Neural progenitor cell (in vitro differentiated cells): ENCODE data around the gene TPRX1. TPM values are rescaled to one million over a fixed set of nuclear protein-coding genes. Genes with fewer than 3 reads are reported as not detected.
"Not testable (repeated sequence)": the region's sequence is repeated elsewhere in the genome, so short reads cannot be mapped to it uniquely, and the experiment has no call there.

Source experiments
- DNase-seq: peaks from one replicate; pipeline ENCODE4 v3.0.0-alpha.2; 2016; ENCODE audit warnings: low spot score
- H2AFZ ChIP-seq: fragments of 200-600 bp; sonication (generic); replicated peaks from 2 replicates; pipeline ENCODE4 v1.6.1; 2016; ENCODE audit warnings: antibody characterized with exemption
- H3F3A ChIP-seq: fragments of 200-600 bp; sonication (generic); 2 replicates; pipeline ENCODE4 v1.6.1; 2016; ENCODE audit warnings: antibody characterized with exemption, low read depth
- H3K27ac ChIP-seq: fragments of 200-600 bp; sonication (generic); 2 replicates; pipeline ENCODE4 v1.5.1; 2016; ENCODE audit warnings: mild to moderate bottlenecking
- H3K27me3 ChIP-seq: fragments of 200-600 bp; sonication (generic); 2 replicates; pipeline ENCODE4 v1.6.1; 2016; ENCODE audit warnings: mild to moderate bottlenecking, moderate library complexity
- H3K36me3 ChIP-seq: fragments of 200-600 bp; sonication (generic); 2 replicates; pipeline ENCODE4 v1.5.1; 2016
- H3K4me1 ChIP-seq: fragments of 200-600 bp; sonication (generic); 2 replicates; pipeline ENCODE4 v1.6.1; 2016; ENCODE audit warnings: mixed run types
- H3K4me2 ChIP-seq: fragments of 200-600 bp; sonication (generic); 2 replicates; pipeline ENCODE4 v1.6.1; 2016
- H3K4me3 ChIP-seq: fragments of 200-600 bp; sonication (generic); 2 replicates; pipeline ENCODE4 v1.5.1; 2016
- H3K79me2 ChIP-seq: fragments of 200-600 bp; sonication (generic); 2 replicates; pipeline ENCODE4 v1.6.1; 2016; ENCODE audit warnings: low read depth
- H3K9ac ChIP-seq: fragments of 200-600 bp; sonication (generic); 2 replicates; pipeline ENCODE4 v1.6.1; 2016
- H3K9me3 ChIP-seq: fragments of 200-600 bp; sonication (generic); 2 replicates; pipeline ENCODE4 v1.5.1; 2016; ENCODE audit warnings: low read depth
- H4K20me1 ChIP-seq: fragments of 200-600 bp; sonication (generic); 2 replicates; pipeline ENCODE4 v1.6.1; 2016; ENCODE audit warnings: low read depth
- H3K27ac Mint-ChIP-seq: 3 replicates; pipeline ENCODE4 v1.8.0; 2021; ENCODE audit warnings: mixed read lengths
- H3K27me3 Mint-ChIP-seq: 2 replicates; pipeline ENCODE4 v1.8.0; 2022; ENCODE audit warnings: low read depth, mild to moderate bottlenecking, inconsistent platforms, moderate library complexity, mixed read lengths; ENCODE audit not compliant: insufficient read depth
- H3K36me3 Mint-ChIP-seq: 3 replicates; pipeline ENCODE4 v1.8.0; 2021; ENCODE audit warnings: mixed read lengths
- H3K4me1 Mint-ChIP-seq: 3 replicates; pipeline ENCODE4 v1.8.0; 2021; ENCODE audit warnings: mixed read lengths
- H3K4me3 Mint-ChIP-seq: 3 replicates; pipeline ENCODE4 v1.8.0; 2021; ENCODE audit warnings: mild to moderate bottlenecking, moderate library complexity, mixed read lengths
- H3K9me3 Mint-ChIP-seq: 3 replicates; pipeline ENCODE4 v1.8.0; 2020; ENCODE audit warnings: mixed read lengths
- EZH2 ChIP-seq: fragments of 200-600 bp; sonication (generic); IDR thresholded peaks from 2 replicates; pipeline ENCODE4 v1.6.1; 2017; ENCODE audit warnings: antibody characterized with exemption, mild to moderate bottlenecking, moderate library complexity
- EZH2phosphoT487 ChIP-seq: fragments of 200-600 bp; sonication (generic); IDR thresholded peaks from 2 replicates; pipeline ENCODE4 v1.6.1; 2017; ENCODE audit warnings: antibody characterized with exemption
- total RNA-seq: library from RNA; depleted of rRNA; stranded (reverse); fragments of >200 nt; gene quantifications from 2 replicates; pipeline ENCODE4 v1.2.3, GENCODE V29; 2015; ENCODE audit warnings: low replicate concordance
- TF ChIP-seq, protein P1 (sequence below): fragments of 200-600 bp; sonication (generic); IDR thresholded peaks from 2 replicates; pipeline ENCODE4 v1.5.1; 2017; ENCODE audit warnings: antibody characterized with exemption, mild to moderate bottlenecking

Gene TPRX1
- total RNA-seq, 1 donor from 2014 or later = not detected

DNA sequence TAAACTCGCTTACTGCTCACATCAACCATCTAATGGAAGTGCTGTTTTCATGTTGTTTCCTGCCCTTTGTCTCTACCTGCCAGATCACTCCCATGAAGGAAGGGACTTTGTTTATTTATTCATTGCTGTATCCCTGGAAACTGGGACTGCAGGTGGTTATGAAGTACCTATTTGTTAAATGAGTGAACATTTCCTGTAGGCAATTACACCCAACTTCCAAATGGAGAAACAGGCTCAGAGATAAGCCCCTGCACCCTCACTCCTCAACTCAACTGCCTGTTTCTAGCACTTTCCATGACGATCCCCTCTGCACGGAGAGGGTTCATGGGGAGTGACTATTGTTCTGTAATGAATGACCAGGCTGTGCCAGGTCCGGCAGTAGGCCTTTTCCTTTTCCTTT, 27.8 kb downstream of the TPRX1 start:
- Histone ChIP-seq H3K27ac (no peak overlapping the region), H4K20me1 (peaks cover 7% of the 10 kb centered on the region), H3K27me3 (no peaks in the 10 kb centered on the region), H2AFZ (no peak overlapping the region), H3K4me2 (no peak overlapping the region), H3K4me1 (peaks cover 6% of the 10 kb centered on the region), H3K79me2 (peaks cover 42% of the 10 kb centered on the region), H3K9me3 (no peaks in the 10 kb centered on the region), H3K4me3 (no peak overlapping the region), H3K9ac (no peak overlapping the region), H3F3A (peaks cover 16% of the 10 kb centered on the region), H3K36me3 (no peaks in the 10 kb centered on the region)
- DNase-seq = no peak
- Mint-ChIP-seq H3K4me3 (peak overlapping the region; percentile 93), H3K4me1 (peaks cover 31% of the 10 kb centered on the region), H3K27ac (no peak overlapping the region), H3K9me3 (no peaks in the 10 kb centered on the region), H3K27me3 (peaks cover 10% of the 10 kb centered on the region), H3K36me3 (peaks cover 7% of the 10 kb centered on the region)
- TF ChIP-seq EZH2 = no peak
- no peak for TF ChIP-seq EZH2phosphoT487
- TF ChIP-seq, protein P1, sequence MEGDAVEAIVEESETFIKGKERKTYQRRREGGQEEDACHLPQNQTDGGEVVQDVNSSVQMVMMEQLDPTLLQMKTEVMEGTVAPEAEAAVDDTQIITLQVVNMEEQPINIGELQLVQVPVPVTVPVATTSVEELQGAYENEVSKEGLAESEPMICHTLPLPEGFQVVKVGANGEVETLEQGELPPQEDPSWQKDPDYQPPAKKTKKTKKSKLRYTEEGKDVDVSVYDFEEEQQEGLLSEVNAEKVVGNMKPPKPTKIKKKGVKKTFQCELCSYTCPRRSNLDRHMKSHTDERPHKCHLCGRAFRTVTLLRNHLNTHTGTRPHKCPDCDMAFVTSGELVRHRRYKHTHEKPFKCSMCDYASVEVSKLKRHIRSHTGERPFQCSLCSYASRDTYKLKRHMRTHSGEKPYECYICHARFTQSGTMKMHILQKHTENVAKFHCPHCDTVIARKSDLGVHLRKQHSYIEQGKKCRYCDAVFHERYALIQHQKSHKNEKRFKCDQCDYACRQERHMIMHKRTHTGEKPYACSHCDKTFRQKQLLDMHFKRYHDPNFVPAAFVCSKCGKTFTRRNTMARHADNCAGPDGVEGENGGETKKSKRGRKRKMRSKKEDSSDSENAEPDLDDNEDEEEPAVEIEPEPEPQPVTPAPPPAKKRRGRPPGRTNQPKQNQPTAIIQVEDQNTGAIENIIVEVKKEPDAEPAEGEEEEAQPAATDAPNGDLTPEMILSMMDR = no peak

DNA sequence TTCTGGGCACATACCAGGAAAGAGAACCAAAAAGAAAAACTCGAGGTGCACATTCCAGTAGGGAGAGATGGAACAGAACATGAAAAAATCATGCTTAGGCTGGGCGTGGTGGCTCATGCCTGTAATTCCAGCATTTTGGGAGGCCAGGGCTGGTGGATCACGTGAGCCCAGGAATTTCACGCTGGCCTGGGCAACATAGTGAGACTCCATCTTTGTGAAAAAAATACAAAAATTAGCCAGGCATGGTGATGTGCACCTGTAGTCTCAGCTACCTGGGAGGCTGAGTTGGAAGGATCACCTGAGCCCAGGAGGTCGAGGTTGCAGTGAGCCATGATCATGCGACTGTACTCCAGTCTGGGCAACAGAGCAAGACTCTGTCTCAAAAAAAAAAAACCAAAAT, 33.1 kb downstream of the TPRX1 start:
- not testable (repeated sequence) for H3K9me3 ChIP-seq, H3K79me2 ChIP-seq, DNase-seq, H3K4me3 ChIP-seq, H3F3A ChIP-seq, H3K27ac Mint-ChIP-seq, H3K4me2 ChIP-seq, H3K36me3 Mint-ChIP-seq, H3K27ac ChIP-seq, H2AFZ ChIP-seq, H3K27me3 ChIP-seq, H3K9ac ChIP-seq, H3K9me3 Mint-ChIP-seq, H3K4me3 Mint-ChIP-seq, H3K36me3 ChIP-seq, H4K20me1 ChIP-seq
- H3K4me1 ChIP-seq = peaks cover 12% of the 10 kb centered on the region
- Mint-ChIP-seq H3K4me1 (peaks cover 20% of the 10 kb centered on the region), H3K27me3 (peaks cover 10% of the 10 kb centered on the region)

DNA sequence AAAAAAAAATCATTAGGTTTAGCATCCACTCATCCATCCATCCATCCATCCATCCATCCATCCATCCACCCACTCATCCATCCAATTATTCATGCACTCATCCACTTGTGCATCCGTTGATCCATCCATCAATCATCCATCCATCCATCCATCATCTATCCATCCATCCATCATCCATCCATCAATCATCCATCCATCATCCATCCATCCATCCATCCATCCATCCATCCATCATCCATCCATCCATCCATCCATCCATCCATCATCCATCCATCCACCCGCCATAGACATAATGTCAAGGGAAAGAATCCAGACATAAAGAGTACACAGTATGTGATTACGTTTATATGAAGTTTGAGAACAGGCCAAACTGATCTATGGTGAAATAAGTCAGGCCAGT, 34.8 kb downstream of the TPRX1 start:
- H3K27ac Mint-ChIP-seq = no peak overlapping the region
- no peak overlapping the region for H3K4me3 Mint-ChIP-seq

DNA sequence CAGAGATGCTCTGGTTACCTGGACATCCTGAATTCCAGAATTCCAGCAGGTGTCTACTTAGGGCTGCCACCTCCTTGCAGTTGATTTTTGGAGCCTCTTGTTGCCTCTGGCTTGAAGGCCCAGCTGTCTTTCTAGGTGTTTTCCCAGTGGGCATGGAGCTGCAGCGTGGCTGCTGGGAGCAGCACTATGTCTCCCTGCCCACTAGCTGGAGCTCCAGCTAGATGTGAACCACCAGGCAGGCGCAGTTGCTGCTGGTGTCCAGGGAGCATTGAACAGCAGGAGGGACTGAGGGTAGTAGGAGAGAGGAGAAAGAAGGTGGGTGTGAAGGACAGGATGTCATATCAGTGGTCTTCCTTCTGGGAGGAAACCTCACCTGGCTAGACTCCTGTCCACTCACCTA, 35.7 kb downstream of the TPRX1 start:
- Histone ChIP-seq H3K27me3 (no peaks in the 10 kb centered on the region), H2AFZ (no peak overlapping the region), H3K79me2 (no peaks in the 10 kb centered on the region), H3K9me3 (no peaks in the 10 kb centered on the region), H3K4me2 (no peak overlapping the region), H4K20me1 (no peaks in the 10 kb centered on the region), H3K4me1 (peaks cover 6% of the 10 kb centered on the region), H3K9ac (no peak overlapping the region), H3K36me3 (no peaks in the 10 kb centered on the region), H3K27ac (no peak overlapping the region), H3F3A (peaks cover 4% of the 10 kb centered on the region), H3K4me3 (no peak overlapping the region)
- Mint-ChIP-seq H3K9me3 (no peaks in the 10 kb centered on the region), H3K27me3 (peaks cover 6% of the 10 kb centered on the region), H3K36me3 (no peaks in the 10 kb centered on the region), H3K4me1 (peaks cover 16% of the 10 kb centered on the region), H3K27ac (no peak overlapping the region), H3K4me3 (no peak overlapping the region)
- no peak for DNase-seq
- TF ChIP-seq EZH2 (no peak), EZH2phosphoT487 (no peak)
- TF ChIP-seq, protein P1 = no peak

More for the DNA sequence above, 34.8 kb downstream of the TPRX1 start:
- DNase-seq = no peak
- Histone ChIP-seq H3K27ac (no peak overlapping the region), H3K9me3 (no peaks in the 10 kb centered on the region), H4K20me1 (no peaks in the 10 kb centered on the region), H3K4me1 (peaks cover 12% of the 10 kb centered on the region), H3K4me2 (no peak overlapping the region), H3K79me2 (no peaks in the 10 kb centered on the region), H3F3A (peaks cover 10% of the 10 kb centered on the region), H3K9ac (no peak overlapping the region), H3K27me3 (no peaks in the 10 kb centered on the region), H2AFZ (no peak overlapping the region), H3K4me3 (no peak overlapping the region), H3K36me3 (no peaks in the 10 kb centered on the region)
- peaks cover 10% of the 10 kb centered on the region for H3K27me3 Mint-ChIP-seq
- peaks cover 23% of the 10 kb centered on the region for H3K4me1 Mint-ChIP-seq
- no peaks in the 10 kb centered on the region for H3K36me3 Mint-ChIP-seq
- no peaks in the 10 kb centered on the region for H3K9me3 Mint-ChIP-seq
- TF ChIP-seq EZH2phosphoT487 (no peak), EZH2 (no peak)
- TF ChIP-seq, protein P1 = no peak
